GM18517 (cell line): ENCODE measurements around the gene CDK17.
"Not testable (repeated sequence)": the region's sequence is repeated elsewhere in the genome, so short reads cannot be mapped to it uniquely, and the experiment has no call there.

Source experiments
- ATAC-seq: cut with Tn5 transposase; IDR thresholded peaks from one replicate; pipeline ENCODE4 v1.9.1; 2021; ENCODE audit warnings: mild to moderate bottlenecking, moderate library complexity; ENCODE audit not compliant: unreplicated experiment

CDK17 gene

GRCh38 chr12:96323906-96324305, 76.3 kb downstream of the CDK17 start:
- ATAC-seq = no peak

GRCh38 chr12:96322720-96323119, 77.5 kb downstream of the CDK17 start:
- no peak for ATAC-seq

GRCh38 chr12:96321941-96322340, 78.3 kb downstream of the CDK17 start:
- ATAC-seq = no peak

- not testable (repeated sequence) for ATAC-seq
Measured at GRCh38 chr12:96317801-96318200, 82.4 kb downstream of the CDK17 start.

- not testable (repeated sequence) for ATAC-seq
Measured at GRCh38 chr12:96315741-96316481, 84.3 kb downstream of the CDK17 start.

- no peak for ATAC-seq
Measured at GRCh38 chr12:96314723-96315122, 85.5 kb downstream of the CDK17 start.

- peak; percentile 45 for ATAC-seq
Measured at GRCh38 chr12:96313606-96314005, 86.6 kb downstream of the CDK17 start.

- no peak for ATAC-seq
Measured at GRCh38 chr12:96311191-96311590, 89.0 kb downstream of the CDK17 start.

- no peak for ATAC-seq
Measured at GRCh38 chr12:96310067-96310466, 90.2 kb downstream of the CDK17 start.

- ATAC-seq = no peak
Measured at GRCh38 chr12:96308881-96309280, 91.4 kb downstream of the CDK17 start.

GRCh38 chr12:96305665-96306064, 94.6 kb downstream of the CDK17 start:
- no peak for ATAC-seq

- ATAC-seq = no peak
Measured at GRCh38 chr12:96303653-96304052, 96.6 kb downstream of the CDK17 start.

- no peak for ATAC-seq
Measured at GRCh38 chr12:96302687-96303310, 97.4 kb downstream of the CDK17 start.

GRCh38 chr12:96301732-96302131, 98.5 kb downstream of the CDK17 start:
- no peak for ATAC-seq

GRCh38 chr12:96300064-96300463, 100.2 kb downstream of the CDK17 start:
- ATAC-seq = no peak

GRCh38 chr12:96297504-96297903, 102.7 kb downstream of the CDK17 start:
- no peak for ATAC-seq

GRCh38 chr12:96295532-96296160, 104.6 kb downstream of the CDK17 start:
- ATAC-seq = no peak

GRCh38 chr12:96294831-96295230, 105.4 kb downstream of the CDK17 start:
- no peak for ATAC-seq

- no peak for ATAC-seq
Measured at GRCh38 chr12:96293093-96293492, 107.1 kb downstream of the CDK17 start.

- no peak for ATAC-seq
Measured at GRCh38 chr12:96289067-96289466, 111.2 kb downstream of the CDK17 start.

GRCh38 chr12:96285158-96285557, 115.1 kb downstream of the CDK17 start:
- ATAC-seq = no peak

GRCh38 chr12:96274331-96274730, 125.9 kb downstream of the CDK17 start:
- no peak for ATAC-seq
